GM18868 (cell line): ENCODE results near the gene EIF2AK3.
"Not testable (repeated sequence)": the region's sequence is repeated elsewhere in the genome, so short reads cannot be mapped to it uniquely, and the experiment has no call there.

Experiments
- ATAC-seq: cut with Tn5 transposase; IDR thresholded peaks from one replicate; pipeline ENCODE4 v1.9.1; 2021; ENCODE audit warnings: mild to moderate bottlenecking, moderate library complexity; ENCODE audit not compliant: unreplicated experiment

EIF2AK3 gene

GRCh38 chr2:88637464-88637863, 10.2 kb upstream of the EIF2AK3 start:
- ATAC-seq, result no peak

GRCh38 chr2:88636026-88636425, 8.8 kb upstream of the EIF2AK3 start:
- no peak for ATAC-seq

GRCh38 chr2:88632569-88632968, 5.3 kb upstream of the EIF2AK3 start:
- no peak for ATAC-seq

GRCh38 chr2:88628571-88628939, 1.3 kb upstream of the EIF2AK3 start:
- no peak for ATAC-seq

GRCh38 chr2:88627856-88628570, 749 bp upstream of the EIF2AK3 start:
- peak; percentile 21 for ATAC-seq

- no peak for ATAC-seq
These were observed 851 bp downstream of the EIF2AK3 start for GRCh38 chr2:88626171-88627054.

- no peak for ATAC-seq
These were observed 2.8 kb downstream of the EIF2AK3 start for GRCh38 chr2:88624477-88624876.

- ATAC-seq, result not testable (repeated sequence)
These were observed 3.3 kb downstream of the EIF2AK3 start for GRCh38 chr2:88623831-88624465.

- no peak for ATAC-seq
These were observed 5.0 kb downstream of the EIF2AK3 start for GRCh38 chr2:88622307-88622706.

GRCh38 chr2:88621432-88621831, 5.8 kb downstream of the EIF2AK3 start:
- no peak for ATAC-seq

- ATAC-seq, result no peak
These were observed 7.2 kb downstream of the EIF2AK3 start for GRCh38 chr2:88620015-88620414.

- peak; percentile 58 for ATAC-seq
These were observed 11.4 kb downstream of the EIF2AK3 start for GRCh38 chr2:88615822-88616221.

GRCh38 chr2:88614497-88615157, 12.6 kb downstream of the EIF2AK3 start:
- peak; percentile 84 for ATAC-seq

- no peak for ATAC-seq
These were observed 13.3 kb downstream of the EIF2AK3 start for GRCh38 chr2:88613921-88614320.

GRCh38 chr2:88608184-88608583, 19.1 kb downstream of the EIF2AK3 start:
- no peak for ATAC-seq

- ATAC-seq, result no peak
These were observed 19.8 kb downstream of the EIF2AK3 start for GRCh38 chr2:88607416-88607815.

GRCh38 chr2:88606371-88607030, 20.8 kb downstream of the EIF2AK3 start:
- peak; percentile 86 for ATAC-seq

GRCh38 chr2:88603146-88603545, 24.1 kb downstream of the EIF2AK3 start:
- ATAC-seq, result no peak

- ATAC-seq, result no peak
These were observed 25.2 kb downstream of the EIF2AK3 start for GRCh38 chr2:88602022-88602421.

GRCh38 chr2:88601286-88601685, 26.0 kb downstream of the EIF2AK3 start:
- ATAC-seq, result no peak

- ATAC-seq, result peak; percentile 99
These were observed 27.2 kb downstream of the EIF2AK3 start for GRCh38 chr2:88600038-88600465.
